HG02759 (cell line): ENCODE results near the gene LORICRIN.

Experiments used
- ATAC-seq: cut with Tn5 transposase; IDR thresholded peaks from one replicate; pipeline ENCODE4 v1.9.1; 2021; ENCODE audit warnings: mild to moderate bottlenecking, moderate library complexity; ENCODE audit not compliant: unreplicated experiment

Gene LORICRIN

GRCh38 chr1:153293851-153294250 lies 34.4 kb downstream of the LORICRIN start:
- ATAC-seq = no peak

- ATAC-seq = no peak
Observed at GRCh38 chr1:153302308-153302707, 42.8 kb downstream of the LORICRIN start.

DNA sequence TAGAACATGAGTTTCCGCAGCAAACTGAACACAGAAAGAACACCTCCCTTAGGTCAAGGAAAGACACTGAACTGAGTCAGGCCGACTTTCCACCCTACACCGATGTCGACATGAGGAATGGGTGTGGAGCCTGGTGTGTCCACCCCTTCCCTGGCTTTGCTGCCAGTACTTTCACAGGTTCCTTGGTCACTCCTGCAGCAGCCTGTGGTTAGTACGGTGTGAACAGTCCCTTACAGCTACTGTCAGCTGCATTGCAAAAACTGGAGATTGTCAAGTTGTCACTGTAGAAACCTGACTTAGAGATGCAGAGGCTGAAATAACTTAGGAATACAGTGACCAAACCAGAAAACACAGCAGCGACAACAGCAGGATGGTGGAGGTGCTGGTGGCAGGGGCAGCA lies 46.2 kb downstream of the LORICRIN start:
- ATAC-seq = no peak

- ATAC-seq = no peak
Observed at GRCh38 chr1:153306303-153307220, 47.1 kb downstream of the LORICRIN start.

- ATAC-seq = no peak
Observed at GRCh38 chr1:153307221-153307600, 47.7 kb downstream of the LORICRIN start.

- no peak for ATAC-seq
Observed at GRCh38 chr1:153308540-153308939, 49.1 kb downstream of the LORICRIN start.

- ATAC-seq = no peak
Observed at GRCh38 chr1:153309441-153309840, 50.0 kb downstream of the LORICRIN start.

GRCh38 chr1:153310526-153310925 lies 51.0 kb downstream of the LORICRIN start:
- no peak for ATAC-seq
